NCI-H82 treated with DMSO at 0.1 percent for 48 hours (cell line): ENCODE data around the gene TIMP3.
"Not testable (repeated sequence)": the region's sequence is repeated elsewhere in the genome, so short reads cannot be mapped to it uniquely, and the experiment has no call there.

Source experiments
- DNase-seq: peaks from one replicate; lab custom pipeline; 2025; ENCODE audit not compliant: unreplicated experiment; lab: John Stamatoyannopoulos, UW

TIMP3 gene

GRCh38 chr22:32850591-32851517 is 49.3 kb downstream of the TIMP3 start:
- DNase-seq: no peak

GRCh38 chr22:32852395-32853251 is 51.1 kb downstream of the TIMP3 start:
- DNase-seq: no peak

DNA sequence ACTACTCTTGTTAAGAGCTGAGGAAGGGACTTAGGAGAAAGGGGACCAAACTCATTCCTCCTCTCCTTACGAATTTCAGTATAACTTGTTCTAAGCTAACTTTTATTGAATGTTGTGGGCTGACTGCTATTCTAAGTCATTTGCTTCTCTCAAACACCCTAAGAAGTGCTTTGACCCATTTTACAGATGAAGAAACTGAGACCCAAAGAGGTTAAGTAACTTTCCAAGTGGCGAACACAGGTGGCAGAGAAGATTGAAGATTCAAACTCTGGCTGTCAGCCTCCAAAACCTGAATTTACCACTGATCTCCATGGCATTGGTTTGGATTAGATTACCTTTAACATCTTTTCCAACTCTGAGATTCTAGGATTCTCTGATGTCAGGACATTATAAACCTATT is 52.2 kb downstream of the TIMP3 start:
- DNase-seq: no peak

DNA sequence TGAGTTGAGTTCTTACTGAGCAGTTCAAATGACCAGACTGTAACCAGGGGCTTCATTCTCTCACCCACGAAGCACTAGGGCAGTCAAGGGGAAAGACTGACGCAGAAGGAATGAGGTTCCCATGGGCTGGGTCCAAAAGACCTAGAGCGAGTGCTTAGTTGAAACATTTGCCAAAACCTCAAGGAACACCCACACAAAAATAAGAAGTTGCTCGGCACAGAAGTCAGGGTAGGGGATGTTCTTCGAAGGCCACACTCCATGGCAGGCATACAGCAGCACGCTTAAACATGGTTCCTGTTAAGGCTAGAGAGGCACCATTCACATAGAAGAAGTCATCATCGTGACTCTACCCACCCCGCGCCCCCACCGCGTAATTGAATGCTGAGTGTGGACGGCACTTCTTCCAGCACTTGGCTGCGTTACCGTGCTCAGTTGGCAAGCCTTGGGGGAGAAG is 52.9 kb downstream of the TIMP3 start:
- no peak for DNase-seq

GRCh38 chr22:32855045-32855756 is 53.7 kb downstream of the TIMP3 start:
- no peak for DNase-seq

DNA sequence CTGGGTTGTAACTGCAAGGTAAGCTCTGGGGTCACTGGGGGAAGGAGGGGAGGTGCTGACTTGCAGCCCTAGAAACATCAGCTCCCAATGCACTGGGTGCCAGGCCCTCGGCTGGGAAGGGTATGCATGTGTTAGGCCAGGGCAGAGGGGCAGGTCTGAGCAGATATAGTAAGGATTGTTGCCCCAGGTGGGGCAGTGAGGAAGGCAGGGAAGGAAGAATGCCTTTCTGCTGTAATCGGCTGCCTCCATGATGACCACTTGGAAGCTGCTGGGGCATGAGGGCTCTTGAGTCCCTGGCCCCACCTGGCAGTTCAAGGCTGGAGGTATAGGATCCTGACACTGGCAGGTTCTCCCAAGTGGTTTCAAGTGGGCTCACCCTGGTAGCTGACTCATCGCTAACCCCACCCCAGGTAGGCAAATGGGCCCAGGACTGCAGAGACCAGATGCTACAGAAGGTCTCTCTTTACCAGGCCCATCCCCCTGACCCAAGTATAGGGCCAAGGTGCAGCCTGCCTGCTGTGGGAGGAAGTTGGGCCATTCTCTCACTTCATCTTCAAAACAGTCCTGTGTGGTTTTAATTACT is 56.7 kb downstream of the TIMP3 start:
- DNase-seq: no peak

DNA sequence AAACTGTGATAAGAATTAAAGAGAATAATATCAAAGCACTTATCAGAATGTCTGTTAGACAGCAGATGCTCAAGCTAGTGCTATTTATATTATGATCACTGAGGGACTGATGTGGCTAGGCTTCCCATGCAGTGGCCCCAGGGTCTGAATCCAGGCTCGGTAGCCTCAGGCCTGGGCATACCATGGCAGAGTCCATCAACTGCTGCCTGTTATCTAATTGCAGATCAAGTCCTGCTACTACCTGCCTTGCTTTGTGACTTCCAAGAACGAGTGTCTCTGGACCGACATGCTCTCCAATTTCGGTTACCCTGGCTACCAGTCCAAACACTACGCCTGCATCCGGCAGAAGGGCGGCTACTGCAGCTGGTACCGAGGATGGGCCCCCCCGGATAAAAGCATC is 57.5 kb downstream of the TIMP3 start:
- no peak for DNase-seq

DNA sequence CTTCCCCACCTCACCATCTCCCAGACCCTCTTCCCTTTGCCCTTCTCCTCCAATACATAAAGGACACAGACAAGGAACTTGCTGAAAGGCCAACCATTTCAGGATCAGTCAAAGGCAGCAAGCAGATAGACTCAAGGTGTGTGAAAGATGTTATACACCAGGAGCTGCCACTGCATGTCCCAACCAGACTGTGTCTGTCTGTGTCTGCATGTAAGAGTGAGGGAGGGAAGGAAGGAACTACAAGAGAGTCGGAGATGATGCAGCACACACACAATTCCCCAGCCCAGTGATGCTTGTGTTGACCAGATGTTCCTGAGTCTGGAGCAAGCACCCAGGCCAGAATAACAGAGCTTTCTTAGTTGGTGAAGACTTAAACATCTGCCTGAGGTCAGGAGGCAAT is 58.2 kb downstream of the TIMP3 start:
- DNase-seq: no peak

GRCh38 chr22:32861330-32861729 is 59.8 kb downstream of the TIMP3 start:
- DNase-seq: no peak

DNA sequence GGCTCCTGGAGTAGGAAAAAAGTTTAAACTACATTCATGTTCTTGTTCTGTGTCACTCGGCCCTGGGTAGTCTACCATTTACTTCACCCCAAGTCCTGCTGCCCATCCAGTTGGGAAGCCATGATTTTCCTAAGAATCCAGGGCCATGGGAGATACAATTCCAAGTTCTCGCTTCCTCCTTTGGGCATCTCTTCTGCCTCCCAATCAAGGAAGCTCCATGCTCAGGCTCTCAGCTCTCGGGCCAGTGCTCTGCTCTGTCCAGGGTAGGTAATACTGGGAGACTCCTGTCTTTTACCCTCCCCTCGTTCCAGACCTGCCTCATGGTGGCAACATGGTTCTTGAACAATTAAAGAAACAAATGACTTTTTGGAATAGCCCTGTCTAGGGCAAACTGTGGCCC is 60.6 kb downstream of the TIMP3 start:
- no peak for DNase-seq

- no peak for DNase-seq
These were observed 61.6 kb downstream of the TIMP3 start for GRCh38 chr22:32862936-32863661.

DNA sequence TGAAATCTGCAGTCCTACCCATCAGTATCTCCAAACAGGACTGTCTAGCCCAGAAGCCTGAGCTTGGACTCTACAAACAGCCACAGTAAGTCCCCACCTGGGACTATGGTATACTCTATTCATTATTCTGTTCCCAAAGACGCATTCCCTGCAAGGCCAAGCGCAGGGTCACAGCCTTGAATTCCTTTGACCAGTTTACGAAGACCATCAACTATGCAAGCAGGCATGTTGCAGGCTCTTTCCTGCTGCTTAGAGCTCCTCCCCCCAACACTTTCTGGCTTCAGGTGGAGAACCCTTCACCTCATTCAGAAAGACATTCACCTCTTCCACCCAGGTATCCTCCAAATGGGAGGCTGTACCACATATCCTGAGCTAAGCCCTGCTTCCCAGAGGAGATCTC is 62.5 kb downstream of the TIMP3 start:
- no peak for DNase-seq

DNA sequence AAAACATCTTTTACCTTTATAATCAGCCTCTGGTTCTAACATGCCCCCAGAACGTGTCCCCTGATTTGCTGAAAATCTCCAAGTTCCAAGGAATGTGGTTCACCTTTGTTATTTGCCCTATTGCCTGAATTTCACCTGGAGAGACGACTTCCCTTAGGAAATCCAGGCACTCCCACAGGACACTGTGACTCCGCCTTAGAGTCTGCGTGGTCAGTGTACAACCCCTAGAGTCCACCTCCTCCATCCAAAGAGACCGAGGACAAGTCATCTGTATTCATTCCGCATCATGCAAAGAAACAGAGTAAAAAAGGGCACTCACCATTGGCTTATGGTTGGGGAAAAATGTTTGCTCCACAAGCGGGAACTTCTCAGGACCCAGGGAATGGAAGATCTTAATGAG is 63.1 kb downstream of the TIMP3 start:
- DNase-seq: no peak

DNA sequence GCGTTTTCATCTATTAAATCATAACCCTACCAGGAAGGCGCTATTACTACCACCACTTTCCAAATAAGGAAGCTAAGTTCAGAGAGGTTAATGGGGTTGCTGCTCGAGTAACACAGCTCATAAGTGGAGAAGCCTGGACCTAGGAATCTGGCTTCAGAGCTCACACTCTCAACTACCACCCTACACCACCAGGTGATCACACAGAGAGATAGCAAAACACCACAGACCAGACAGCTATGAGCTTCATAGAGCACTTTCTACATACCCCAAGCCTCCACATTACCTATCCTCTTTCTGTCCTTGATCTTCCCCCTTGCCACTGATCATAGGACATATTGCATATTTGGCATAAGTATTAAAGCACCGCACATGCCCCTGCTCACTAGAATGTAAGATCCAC is 65.4 kb downstream of the TIMP3 start:
- DNase-seq: no peak

- no peak for DNase-seq
These were observed 67.4 kb downstream of the TIMP3 start for GRCh38 chr22:32868946-32869345.

GRCh38 chr22:32870474-32870873 is 69.0 kb downstream of the TIMP3 start:
- no peak for DNase-seq

DNA sequence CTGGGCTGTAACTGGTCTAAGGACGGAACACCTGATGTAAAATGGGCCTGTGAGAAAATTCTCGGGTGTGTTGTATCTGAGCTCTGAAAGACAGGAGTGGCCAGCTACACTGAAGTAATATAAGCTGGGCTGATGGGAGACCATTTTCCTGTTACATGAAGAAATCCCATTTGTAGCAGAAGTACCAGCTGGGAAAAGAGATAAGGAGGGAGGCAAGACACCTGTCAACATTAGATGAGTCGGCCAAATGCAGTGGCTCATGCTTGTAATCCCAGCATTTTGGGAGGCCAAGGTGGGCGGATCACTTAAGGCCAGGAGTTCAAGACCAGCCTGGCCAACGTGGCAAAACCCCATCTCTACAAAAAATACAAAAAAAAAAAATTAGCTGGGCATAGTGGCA is 72.1 kb downstream of the TIMP3 start:
- not testable (repeated sequence) for DNase-seq

GRCh38 chr22:32874385-32874784 is 72.9 kb downstream of the TIMP3 start:
- no peak for DNase-seq

- no peak for DNase-seq
These were observed 73.5 kb downstream of the TIMP3 start for GRCh38 chr22:32874976-32875375.

GRCh38 chr22:32876516-32876915 is 75.0 kb downstream of the TIMP3 start:
- DNase-seq: no peak
